HEK293 (cell line): ENCODE measurements around the gene STAB2.

ENCODE experiments used
- CTCF ChIA-PET: fragments of 350-600 bp; formaldehyde crosslinking; extraction: SDS; loops from one replicate; lab custom pipeline; 2021; ENCODE audit warnings: antibody characterized with exemption; lab: Yijun Ruan, JAX
- POLR2A ChIA-PET: fragments of 300-600 bp; formaldehyde crosslinking; extraction: SDS; loops from one replicate; lab custom pipeline; 2020; ENCODE audit warnings: antibody characterized with exemption, inconsistent platforms; lab: Yijun Ruan, JAX
- H3K27ac ChIP-seq: fragments of 200-500 bp; sonication (Bioruptor generic); 2 replicates; pipeline ENCODE4 v1.5.1; 2014; ENCODE audit warnings: low read depth, low read length, control low read depth, inconsistent platforms; ENCODE audit errors: extremely low read depth
- H3K36me3 ChIP-seq, 2 experiments: fragments of 200-500 bp in 1 of 2; sonication (Bioruptor generic) in 1 of 2; 1 replicate in 1 of 2; 2 replicates in 1 of 2; pipeline ENCODE4 v1.5.1; 2014 to 2017; ENCODE audit warnings: inconsistent platforms in 2 of 2, low read length in 2 of 2; ENCODE audit not compliant: control insufficient read depth in 2 of 2, insufficient read depth in 1 of 2
- H3K4me1 ChIP-seq: fragments of 200-500 bp; sonication (Bioruptor generic); 2 replicates; pipeline ENCODE4 v1.5.1; 2014; ENCODE audit warnings: mild to moderate bottlenecking, low read length, inconsistent platforms; ENCODE audit not compliant: control insufficient read depth, insufficient read depth
- H3K4me3 ChIP-seq: 2 replicates; pipeline ENCODE4 v1.5.1; 2011; ENCODE audit warnings: low read depth, mild to moderate bottlenecking, control low read depth, low read length, moderate library complexity
- H3K9me3 ChIP-seq: fragments of 200-500 bp; sonication (Bioruptor generic); 2 replicates; pipeline ENCODE4 v1.5.1; 2014; ENCODE audit warnings: low read depth, low read length, inconsistent platforms; ENCODE audit not compliant: control insufficient read depth, insufficient read depth
- AEBP2 ChIP-seq: fragments of 450-650 bp; formaldehyde crosslinking; IDR thresholded peaks from 2 replicates; pipeline ENCODE4 v1.5.1; 2016; ENCODE audit warnings: missing biosample characterization, missing genetic modification characterization, borderline replicate concordance
- EGR2 ChIP-seq: fragments of 450-650 bp; formaldehyde crosslinking; IDR thresholded peaks from 2 replicates; pipeline ENCODE4 v1.5.1; 2016; ENCODE audit warnings: low read depth, missing biosample characterization, missing genetic modification characterization
- HOXC10 ChIP-seq: sonication (generic); formaldehyde crosslinking; IDR thresholded peaks from 2 replicates; pipeline ENCODE4 v1.8.1; 2023; ENCODE audit warnings: mild to moderate bottlenecking, missing genetic modification reagents
- KLF8 ChIP-seq: fragments of 450-650 bp; formaldehyde crosslinking; IDR thresholded peaks from 2 replicates; pipeline ENCODE4 v1.5.1; 2016; ENCODE audit warnings: missing biosample characterization, missing genetic modification characterization
- PRDM10 ChIP-seq: fragments of 450-650 bp; formaldehyde crosslinking; IDR thresholded peaks from 2 replicates; pipeline ENCODE4 v1.5.1; 2016; ENCODE audit warnings: missing biosample characterization, missing genetic modification characterization
- PRDM6 ChIP-seq: fragments of 450-650 bp; formaldehyde crosslinking; IDR thresholded peaks from 2 replicates; pipeline ENCODE4 v1.5.1; 2017; ENCODE audit warnings: missing biosample characterization, missing genetic modification characterization
- ZNF10 ChIP-seq: fragments of 450-650 bp; formaldehyde crosslinking; IDR thresholded peaks from 2 replicates; pipeline ENCODE4 v1.5.1; 2017; ENCODE audit warnings: missing biosample characterization, missing genetic modification characterization
- ZNF133 ChIP-seq: fragments of 450-650 bp; formaldehyde crosslinking; IDR thresholded peaks from 2 replicates; pipeline ENCODE4 v1.5.1; 2016; ENCODE audit warnings: missing biosample characterization, missing genetic modification characterization
- ZNF184 ChIP-seq: fragments of 450-650 bp; IDR thresholded peaks from 2 replicates; pipeline ENCODE4 v1.5.1; 2018; ENCODE audit warnings: missing biosample characterization, mild to moderate bottlenecking, missing genetic modification characterization
- ZNF19 ChIP-seq: fragments of 450-650 bp; formaldehyde crosslinking; IDR thresholded peaks from 2 replicates; pipeline ENCODE4; 2016; ENCODE audit warnings: missing biosample characterization, missing genetic modification characterization, low read depth
- ZNF248 ChIP-seq: fragments of 450-650 bp; formaldehyde crosslinking; IDR thresholded peaks from 2 replicates; pipeline ENCODE4 v1.5.1; 2017; ENCODE audit warnings: missing biosample characterization, missing genetic modification characterization
- ZNF26 ChIP-seq: fragments of 450-650 bp; formaldehyde crosslinking; IDR thresholded peaks from 2 replicates; pipeline ENCODE4 v1.5.1; 2016; ENCODE audit warnings: missing biosample characterization, missing genetic modification characterization
- ZNF37A ChIP-seq: fragments of 450-650 bp; IDR thresholded peaks from 2 replicates; pipeline ENCODE4 v1.5.1; 2018; ENCODE audit warnings: missing biosample characterization, missing genetic modification characterization
- ZNF404 ChIP-seq: fragments of 450-650 bp; formaldehyde crosslinking; IDR thresholded peaks from 2 replicates; pipeline ENCODE4 v1.5.1; 2017; ENCODE audit warnings: missing biosample characterization, missing genetic modification characterization
- ZNF416 ChIP-seq: fragments of 450-650 bp; formaldehyde crosslinking; IDR thresholded peaks from 2 replicates; pipeline ENCODE4 v1.5.1; 2016; ENCODE audit warnings: missing biosample characterization, missing genetic modification characterization
- ZNF433 ChIP-seq: fragments of 450-650 bp; formaldehyde crosslinking; IDR thresholded peaks from 2 replicates; pipeline ENCODE4 v1.5.1; 2016; ENCODE audit warnings: missing biosample characterization, missing genetic modification characterization, low read depth
- ZNF488 ChIP-seq: fragments of 450-650 bp; formaldehyde crosslinking; IDR thresholded peaks from 2 replicates; pipeline ENCODE4 v1.5.1; 2016; ENCODE audit warnings: missing biosample characterization, missing genetic modification characterization
- ZNF510 ChIP-seq: fragments of 450-650 bp; formaldehyde crosslinking; IDR thresholded peaks from 2 replicates; pipeline ENCODE4 v1.5.1; 2018; ENCODE audit warnings: mild to moderate bottlenecking, missing genetic modification characterization, missing biosample characterization; ENCODE audit not compliant: insufficient replicate concordance
- ZNF610 ChIP-seq: fragments of 450-650 bp; formaldehyde crosslinking; IDR thresholded peaks from 2 replicates; pipeline ENCODE4 v1.5.1; 2016; ENCODE audit warnings: missing biosample characterization, missing genetic modification characterization, borderline replicate concordance
- ZNF645 ChIP-seq: fragments of 450-650 bp; formaldehyde crosslinking; IDR thresholded peaks from 2 replicates; pipeline ENCODE4; 2016; ENCODE audit warnings: missing biosample characterization, missing genetic modification characterization
- ZNF776 ChIP-seq: fragments of 450-650 bp; formaldehyde crosslinking; IDR thresholded peaks from 2 replicates; pipeline ENCODE4 v1.5.0; 2017; ENCODE audit warnings: missing biosample characterization, missing genetic modification characterization, borderline replicate concordance
- ZNF791 ChIP-seq: fragments of 450-650 bp; formaldehyde crosslinking; IDR thresholded peaks from 2 replicates; pipeline ENCODE4 v1.5.1; 2016; ENCODE audit warnings: missing biosample characterization, missing genetic modification characterization

Gene STAB2

GRCh38 chr12:103578926-103579325 lies 8.1 kb upstream of the STAB2 start:
- H3K4me3 ChIP-seq, result no peak overlapping the region
- ChIA-PET CTCF (interaction anchor here (0.7 to 2.6 kb wide), 3 partner anchors 53 to 291 kb away, joined by 3 to 12 read pairs (median 4); no protein-coding TSS in a partner anchor), POLR2A (no interaction called here)
- no peaks in the 10 kb centered on the region for H3K9me3 ChIP-seq
- no peaks in the 10 kb centered on the region for H3K36me3 ChIP-seq
- H3K27ac ChIP-seq, result no peak overlapping the region
- no peaks in the 10 kb centered on the region for H3K4me1 ChIP-seq
- TF ChIP-seq ZNF510 (no peak), ZNF248 (tag by site-specific recombination) (no peak), ZNF184 (tag by site-specific recombination) (no peak), ZNF37A (tag by site-specific recombination) (no peak)

GRCh38 chr12:103580026-103580425 lies 7.0 kb upstream of the STAB2 start:
- POLR2A ChIA-PET, result no interaction called here
- H3K9me3 ChIP-seq, result no peaks in the 10 kb centered on the region
- no peaks in the 10 kb centered on the region for H3K36me3 ChIP-seq
- H3K4me3 ChIP-seq, result no peak overlapping the region
- CTCF ChIA-PET, result interaction anchor here (2.6 kb wide), 1 partner anchor 52 kb away, joined by 12 read pairs; no protein-coding TSS in a partner anchor
- no peak overlapping the region for H3K27ac ChIP-seq
- TF ChIP-seq PRDM10 (tag by site-specific recombination) (no peak), ZNF404 (tag by site-specific recombination) (no peak), ZNF433 (tag by site-specific recombination) (no peak), ZNF416 (tag by site-specific recombination) (no peak), ZNF776 (tag by site-specific recombination) (no peak)
- no peaks in the 10 kb centered on the region for H3K4me1 ChIP-seq

GRCh38 chr12:103583008-103583407 lies 4.1 kb upstream of the STAB2 start:
- Histone ChIP-seq H3K27ac (no peak overlapping the region), H3K36me3 (no peaks in the 10 kb centered on the region), H3K9me3 (no peaks in the 10 kb centered on the region), H3K4me1 (no peaks in the 10 kb centered on the region), H3K4me3 (no peak overlapping the region)
- ChIA-PET POLR2A (no interaction called here), CTCF (interaction anchor here (0.6 to 3.0 kb wide), 2 partner anchors 49 to 80 kb away, joined by 4 to 19 read pairs; no protein-coding TSS in a partner anchor)
- TF ChIP-seq HOXC10 (CRISPR knock-in tag) (no peak), ZNF19 (tag by site-specific recombination) (no peak), ZNF645 (tag by site-specific recombination) (no peak), ZNF791 (tag by site-specific recombination) (no peak), PRDM6 (no peak), ZNF10 (no peak), EGR2 (tag by site-specific recombination) (no peak), ZNF610 (tag by site-specific recombination) (no peak), ZNF26 (tag by site-specific recombination) (no peak), ZNF488 (tag by site-specific recombination) (no peak), ZNF133 (no peak), KLF8 (tag by site-specific recombination) (no peak), AEBP2 (tag by site-specific recombination) (no peak)
